ENCODE data around the gene ATG4D.
A peak's percentile ranks its signal among the peaks of the same experiment; 100 is the strongest.

ATG4D gene

DNA sequence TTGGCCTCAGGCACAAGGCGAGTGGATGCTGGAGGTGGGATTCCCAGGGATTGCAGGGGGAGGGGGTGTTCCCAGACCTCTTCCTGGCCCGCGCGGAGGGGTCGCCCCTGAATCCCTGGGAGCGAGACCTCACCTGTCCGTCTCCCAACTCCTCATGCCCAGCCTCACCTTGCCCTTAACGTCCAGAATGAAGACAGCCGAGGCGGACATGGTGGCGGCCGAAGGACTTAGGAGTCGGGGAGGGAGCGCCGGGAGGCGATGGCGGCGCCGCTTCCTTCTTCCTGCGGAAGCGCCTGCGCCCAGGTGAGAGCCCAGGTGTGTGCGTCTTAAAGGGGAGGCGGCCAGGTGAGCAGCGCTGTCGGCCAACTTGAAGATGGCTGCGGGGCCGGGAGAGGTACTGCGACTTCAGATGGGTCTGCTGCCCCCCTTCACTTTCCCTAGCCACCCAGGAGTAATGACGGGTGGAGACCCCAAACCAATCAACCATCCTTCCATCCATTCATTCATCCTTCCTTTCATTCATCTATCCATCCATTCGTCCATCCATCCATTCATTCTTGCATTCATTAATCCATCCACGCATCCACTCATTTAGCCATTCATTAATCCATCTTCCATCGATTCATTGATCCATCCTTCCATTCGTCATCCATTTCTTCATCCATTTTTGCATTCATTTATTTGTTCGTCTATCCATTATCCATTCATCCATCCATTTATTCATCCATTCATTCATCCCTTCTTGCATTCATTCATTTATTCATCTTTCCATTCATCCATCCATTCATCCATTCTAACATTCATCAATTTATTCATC is 43.5 kb downstream of the ATG4D start, which contains the start of gene AP1M2:
Gene AP1M2, minus strand, starts transcription at position 291 of the 817 bp plus-strand sequence. Its CDS starts 81 bp downstream, at position 210.
- no peak within 1 kb of the TSS for H3K4me3 ChIP-seq (ENCODE audit: low read depth, low read length)
- no peak for DNase-seq (ENCODE audit: low read depth)
- in situ Hi-C loops (cut with HindIII; ENCODE audit: low sequenced_read_pairs) = no loop called here
- TF ChIP-seq, protein P1, sequence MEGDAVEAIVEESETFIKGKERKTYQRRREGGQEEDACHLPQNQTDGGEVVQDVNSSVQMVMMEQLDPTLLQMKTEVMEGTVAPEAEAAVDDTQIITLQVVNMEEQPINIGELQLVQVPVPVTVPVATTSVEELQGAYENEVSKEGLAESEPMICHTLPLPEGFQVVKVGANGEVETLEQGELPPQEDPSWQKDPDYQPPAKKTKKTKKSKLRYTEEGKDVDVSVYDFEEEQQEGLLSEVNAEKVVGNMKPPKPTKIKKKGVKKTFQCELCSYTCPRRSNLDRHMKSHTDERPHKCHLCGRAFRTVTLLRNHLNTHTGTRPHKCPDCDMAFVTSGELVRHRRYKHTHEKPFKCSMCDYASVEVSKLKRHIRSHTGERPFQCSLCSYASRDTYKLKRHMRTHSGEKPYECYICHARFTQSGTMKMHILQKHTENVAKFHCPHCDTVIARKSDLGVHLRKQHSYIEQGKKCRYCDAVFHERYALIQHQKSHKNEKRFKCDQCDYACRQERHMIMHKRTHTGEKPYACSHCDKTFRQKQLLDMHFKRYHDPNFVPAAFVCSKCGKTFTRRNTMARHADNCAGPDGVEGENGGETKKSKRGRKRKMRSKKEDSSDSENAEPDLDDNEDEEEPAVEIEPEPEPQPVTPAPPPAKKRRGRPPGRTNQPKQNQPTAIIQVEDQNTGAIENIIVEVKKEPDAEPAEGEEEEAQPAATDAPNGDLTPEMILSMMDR (IDR thresholded peaks at IDR 0.05; ENCODE audit: low read depth, low read length, missing control alignments) = no peak

DNA sequence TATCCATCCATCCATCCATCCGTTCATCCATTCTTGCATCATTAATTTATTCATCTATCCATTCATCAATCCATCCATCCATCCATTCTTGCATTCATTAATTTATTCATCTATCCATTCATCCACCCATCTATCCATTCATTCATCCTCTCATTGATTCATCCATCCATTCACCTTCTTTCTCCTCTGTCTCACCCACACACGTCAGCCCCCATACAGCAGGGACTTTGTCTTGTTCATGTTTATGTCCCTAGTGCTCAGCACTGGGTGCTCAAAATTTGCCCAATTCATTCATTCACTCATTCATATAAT is 44.1 kb downstream of the ATG4D start:
- TF ChIP-seq, protein P1 (IDR thresholded peaks at IDR 0.05; ENCODE audit: low read depth, low read length, missing control alignments) = no peak
- DNase-seq (ENCODE audit: low read depth) = no peak
- in situ Hi-C loops (cut with HindIII; ENCODE audit: low sequenced_read_pairs) = no loop called here
- no peak overlapping the region for H3K4me3 ChIP-seq (ENCODE audit: low read depth, low read length)

DNA sequence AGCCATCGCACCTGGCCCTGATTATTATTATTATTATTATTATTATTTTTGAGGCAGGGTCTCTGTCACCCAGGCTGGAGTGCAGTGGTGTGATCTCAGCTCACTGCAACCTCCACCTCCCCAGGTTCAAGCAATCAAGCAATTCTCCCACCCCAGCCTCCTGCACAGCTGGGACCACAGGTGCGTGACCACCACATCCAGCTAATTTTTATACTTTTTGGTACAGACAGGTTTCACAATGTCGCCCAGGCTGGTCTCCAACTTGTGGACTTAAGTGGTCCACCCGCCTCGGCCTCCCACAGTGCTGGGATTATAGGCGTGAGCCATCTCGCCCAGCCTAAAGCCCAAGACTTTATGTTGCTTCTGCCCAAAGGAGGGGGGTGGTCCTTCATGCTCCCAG is 49.4 kb downstream of the ATG4D start:
- no peak overlapping the region for H3K4me3 ChIP-seq (ENCODE audit: low read depth, low read length)
- no peak for DNase-seq (ENCODE audit: low read depth)
- TF ChIP-seq, protein P1 (IDR thresholded peaks at IDR 0.05; ENCODE audit: low read depth, low read length, missing control alignments) = no peak
- in situ Hi-C loops (cut with HindIII; ENCODE audit: low sequenced_read_pairs) = no loop called here

DNA sequence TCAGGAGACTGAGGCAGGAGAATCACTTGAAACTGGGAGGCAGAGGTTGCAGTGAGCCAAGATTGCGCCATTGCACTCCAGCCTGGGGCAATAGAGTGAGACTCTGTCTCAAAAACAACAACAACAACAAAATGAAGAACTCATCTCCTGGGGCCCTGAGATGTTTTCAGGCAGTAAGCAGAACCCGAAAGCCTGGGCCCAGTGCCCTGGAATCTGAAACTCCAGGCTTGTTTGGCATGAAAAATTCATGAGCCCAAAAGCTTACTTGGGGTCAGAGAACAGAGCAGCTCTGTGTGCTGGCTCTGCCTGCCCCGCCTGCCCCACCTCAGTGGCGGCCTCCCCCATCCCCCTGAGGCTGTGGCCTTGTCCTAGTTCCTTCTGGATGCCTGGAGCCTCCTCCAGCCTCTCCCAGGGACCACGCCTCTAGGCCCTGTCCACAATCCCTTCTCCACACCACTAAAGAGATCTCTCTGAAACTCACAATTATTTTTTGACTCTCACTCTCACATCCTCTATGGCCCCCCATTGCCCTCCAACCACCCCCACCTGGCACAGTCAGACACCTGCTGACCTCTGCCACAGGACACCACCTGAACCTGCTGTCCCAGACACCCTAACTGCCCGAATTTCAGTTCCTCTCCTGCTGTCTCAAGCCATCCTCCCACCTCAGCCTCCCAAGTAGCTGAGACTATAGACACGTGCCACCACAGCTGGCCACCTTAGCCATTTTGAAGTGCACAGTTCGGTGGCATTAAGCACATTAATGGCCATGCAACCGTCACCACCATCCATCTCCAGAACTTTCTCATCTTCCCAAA is 50.3 kb downstream of the ATG4D start:
- DNase-seq (ENCODE audit: low read depth) = no peak
- in situ Hi-C loops (cut with HindIII; ENCODE audit: low sequenced_read_pairs) = no loop called here
- no peak overlapping the region for H3K4me3 ChIP-seq (ENCODE audit: low read depth, low read length)
- TF ChIP-seq, protein P1 (IDR thresholded peaks at IDR 0.05; ENCODE audit: low read depth, low read length, missing control alignments) = no peak

DNA sequence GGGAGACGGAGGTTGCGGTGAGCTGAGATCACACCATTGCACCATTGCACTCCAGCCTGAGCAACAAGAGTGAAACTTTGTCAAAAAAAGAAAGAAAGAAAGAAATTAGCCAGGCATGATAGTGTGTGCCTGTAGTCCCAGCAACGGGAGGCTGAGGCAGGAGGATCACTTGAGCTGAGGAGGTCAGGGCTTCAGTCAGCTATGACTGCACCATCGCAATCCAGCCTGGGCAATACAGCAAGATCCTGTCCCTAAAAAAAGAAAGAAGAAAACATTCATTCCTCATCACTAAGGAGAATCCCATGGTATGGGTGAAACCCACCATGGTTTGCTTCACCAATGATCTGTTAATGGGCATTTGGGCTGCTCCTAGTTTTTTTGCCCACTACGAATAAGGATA is 56.4 kb downstream of the ATG4D start:
- in situ Hi-C loops (cut with HindIII; ENCODE audit: low sequenced_read_pairs) = no loop called here

DNA sequence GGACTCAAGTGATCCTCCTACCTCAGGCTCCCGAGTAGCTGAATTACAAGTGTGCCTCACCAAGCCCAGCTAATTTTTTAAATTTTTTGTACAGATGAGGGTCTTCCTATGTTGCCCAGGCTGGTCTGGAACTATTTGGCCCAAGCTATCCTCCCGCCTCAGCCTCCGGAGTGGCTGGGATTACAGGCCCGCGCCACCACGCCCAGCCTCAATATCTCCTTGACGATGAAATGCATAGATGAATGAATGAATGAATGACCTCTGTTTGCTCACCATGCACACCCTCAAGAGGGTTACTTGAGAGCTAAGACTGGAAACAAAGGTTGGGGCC is 58.3 kb downstream of the ATG4D start:
- DNase-seq (ENCODE audit: low read depth) = no peak
- H3K4me3 ChIP-seq (ENCODE audit: low read depth, low read length) = peak overlapping the region; percentile 7
- in situ Hi-C loops (cut with HindIII; ENCODE audit: low sequenced_read_pairs) = no loop called here

More for the DNA sequence above, 56.4 kb downstream of the ATG4D start:
- no peak for DNase-seq (ENCODE audit: low read depth)
- TF ChIP-seq, protein P1 (IDR thresholded peaks at IDR 0.05; ENCODE audit: low read depth, low read length, missing control alignments) = no peak
- no peak overlapping the region for H3K4me3 ChIP-seq (ENCODE audit: low read depth, low read length)

More for the DNA sequence above, 58.3 kb downstream of the ATG4D start:
- TF ChIP-seq, protein P1 (IDR thresholded peaks at IDR 0.05; ENCODE audit: low read depth, low read length, missing control alignments) = no peak
